Thyroid gland (tissue), 4 donors: ENCODE data around the gene PHKA1.

Experiments
- CTCF ChIP-seq, 6 experiments: fragments of 200-600 bp in 3 of 6; fragments of 450-650 bp in 3 of 6; sonication (generic) in 3 of 6; IDR thresholded peaks; one replicate each; pipeline ENCODE4 v1.5.1; 2016 to 2019; ENCODE audit warnings: antibody characterized with exemption in 6 of 6, mild to moderate bottlenecking in 2 of 6, inconsistent platforms in 1 of 6, moderate library complexity in 1 of 6
- POLR2A ChIP-seq, 2 donors: fragments of 450-650 bp; IDR thresholded peaks; one replicate each; pipeline ENCODE4 v1.6.1; 2017; ENCODE audit warnings: antibody characterized with exemption in 2 of 2, mild to moderate bottlenecking in 2 of 2, moderate library complexity in 1 of 2

- TF ChIP-seq CTCF (IDR thresholded peaks at IDR 0.05) (no peak), POLR2A (IDR thresholded peaks at IDR 0.05) (no peak)
Observed at GRCh38 chrX:72569786-72570185, 144.3 kb downstream of the PHKA1 start.
